Psoas muscle (tissue), 8 donors: ENCODE data around the gene CCDC70. TPM values are rescaled to one million over a fixed set of nuclear protein-coding genes. Genes with fewer than 3 reads are reported as not detected.

ENCODE experiments used
- ATAC-seq, 4 donors: fragments of 200-7000 bp; cut with Tn5 transposase; one replicate each; pipeline ENCODE4 v1.9.1; 2020; ENCODE audit warnings: moderate library complexity in 3 of 4, mild to moderate bottlenecking in 2 of 4
- DNase-seq, 2 donors: peaks; one replicate each; pipeline ENCODE4 v3.0.0-alpha.2; 2020
- H3K27ac ChIP-seq: fragments of 200-600 bp; one replicate; pipeline ENCODE4 v1.8.0; 2022
- H3K27me3 ChIP-seq, 3 donors: fragments of 200-600 bp in 1 of 3; one replicate each; pipeline versions ENCODE4 v1.6.1 to v1.8.0; 2013 to 2022; ENCODE audit warnings: low read length in 2 of 3, mild to moderate bottlenecking in 2 of 3, moderate library complexity in 1 of 3; ENCODE audit not compliant: insufficient read depth in 3 of 3
- H3K36me3 ChIP-seq, 2 donors: fragments of 200-600 bp in 1 of 2; one replicate each; pipeline versions ENCODE4 v1.6.1 to v1.8.0; 2013 to 2022; ENCODE audit warnings: low read depth in 1 of 2, mild to moderate bottlenecking in 1 of 2, moderate library complexity in 1 of 2; ENCODE audit not compliant: insufficient read depth in 1 of 2
- H3K4me1 ChIP-seq: fragments of 200-600 bp; one replicate; pipeline ENCODE4 v1.8.0; 2022
- H3K4me3 ChIP-seq: fragments of 200-600 bp; one replicate; pipeline ENCODE4 v1.8.0; 2022; ENCODE audit warnings: mild to moderate bottlenecking
- H3K9me3 ChIP-seq: fragments of 200-600 bp; one replicate; pipeline ENCODE4 v1.8.0; 2022
- WGBS, 3 donors: extraction: QIAGEN DNeasy Blood & Tissue Kit; methylation state at CpG; one replicate each; pipeline versions ENCODE4 v1.1.6 to v1.1.7; 2013; 5-methylcytosine and 5-hydroxymethylcytosine counted together
- intact Hi-C, 2 donors: fragments of 100-400 bp; cut with DNase I; formaldehyde crosslinking; loops; one replicate each; pipeline versions ENCODE4 v1.11.0 to v1.14.2; 2022
- polyA plus RNA-seq, 3 donors: library from polyadenylated mRNA; stranded (reverse); fragments of 200-250 nt; gene quantifications; one replicate each; pipeline ENCODE4 v1.2.3, GENCODE V29; 2013
- total RNA-seq, 4 donors: library from RNA; stranded (reverse); fragmentation: NEBNext Ultra II Directional in 2 of 4; extraction: Animal tissue kit (Norgen Biotek cat#: 25700) in 2 of 4; gene quantifications; one replicate each; pipeline versions ENCODE4 v1.2.1 to v1.2.4, GENCODE V29; 2021 to 2023
- TF ChIP-seq, protein P1 (sequence below): fragments of 200-600 bp; IDR thresholded peaks from one replicate; pipeline ENCODE4 v1.8.0; 2022; ENCODE audit warnings: antibody characterized with exemption
- donor health status: healthy with polysubstance abuse.
- donor health status: DM: no; HTN: no; CAD: no; lungs with moderate emphysema.
- donor health status: Bipolar disorder and iron deficiency.
- donor health status: healthy.
- donor health status: DM: yes; HTN: yes; CAD: no.
- donor health status: DM: no; HTN: no; CAD: no.
- donor health status: DM: no; HTN: no; CAD: no.
- donor health status: DM: yes; HTN: yes; CAD: no.

The CCDC70 gene
- total and polyA plus RNA-seq, 7 donors: not detected

- no peak for ATAC-seq
- 50 to 66% (median 55%) methylated on average over 4 of the region's 4 CpGs for WGBS, 3 donors
- H3K4me3 ChIP-seq: no peak overlapping the region
- TF ChIP-seq, protein P1, sequence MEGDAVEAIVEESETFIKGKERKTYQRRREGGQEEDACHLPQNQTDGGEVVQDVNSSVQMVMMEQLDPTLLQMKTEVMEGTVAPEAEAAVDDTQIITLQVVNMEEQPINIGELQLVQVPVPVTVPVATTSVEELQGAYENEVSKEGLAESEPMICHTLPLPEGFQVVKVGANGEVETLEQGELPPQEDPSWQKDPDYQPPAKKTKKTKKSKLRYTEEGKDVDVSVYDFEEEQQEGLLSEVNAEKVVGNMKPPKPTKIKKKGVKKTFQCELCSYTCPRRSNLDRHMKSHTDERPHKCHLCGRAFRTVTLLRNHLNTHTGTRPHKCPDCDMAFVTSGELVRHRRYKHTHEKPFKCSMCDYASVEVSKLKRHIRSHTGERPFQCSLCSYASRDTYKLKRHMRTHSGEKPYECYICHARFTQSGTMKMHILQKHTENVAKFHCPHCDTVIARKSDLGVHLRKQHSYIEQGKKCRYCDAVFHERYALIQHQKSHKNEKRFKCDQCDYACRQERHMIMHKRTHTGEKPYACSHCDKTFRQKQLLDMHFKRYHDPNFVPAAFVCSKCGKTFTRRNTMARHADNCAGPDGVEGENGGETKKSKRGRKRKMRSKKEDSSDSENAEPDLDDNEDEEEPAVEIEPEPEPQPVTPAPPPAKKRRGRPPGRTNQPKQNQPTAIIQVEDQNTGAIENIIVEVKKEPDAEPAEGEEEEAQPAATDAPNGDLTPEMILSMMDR: no peak
- intact Hi-C loops: no loop called here
- DNase-seq: no peak
- no peaks in the 10 kb centered on the region for H3K27me3 ChIP-seq
- H3K4me1 ChIP-seq: peaks cover 6% of the 10 kb centered on the region
- H3K27ac ChIP-seq: no peak overlapping the region
- H3K36me3 ChIP-seq: no peaks in the 10 kb centered on the region
- no peaks in the 10 kb centered on the region for H3K9me3 ChIP-seq
These were observed 34.5 kb upstream of the CCDC70 start for GRCh38 chr13:51827254-51827653.

DNA sequence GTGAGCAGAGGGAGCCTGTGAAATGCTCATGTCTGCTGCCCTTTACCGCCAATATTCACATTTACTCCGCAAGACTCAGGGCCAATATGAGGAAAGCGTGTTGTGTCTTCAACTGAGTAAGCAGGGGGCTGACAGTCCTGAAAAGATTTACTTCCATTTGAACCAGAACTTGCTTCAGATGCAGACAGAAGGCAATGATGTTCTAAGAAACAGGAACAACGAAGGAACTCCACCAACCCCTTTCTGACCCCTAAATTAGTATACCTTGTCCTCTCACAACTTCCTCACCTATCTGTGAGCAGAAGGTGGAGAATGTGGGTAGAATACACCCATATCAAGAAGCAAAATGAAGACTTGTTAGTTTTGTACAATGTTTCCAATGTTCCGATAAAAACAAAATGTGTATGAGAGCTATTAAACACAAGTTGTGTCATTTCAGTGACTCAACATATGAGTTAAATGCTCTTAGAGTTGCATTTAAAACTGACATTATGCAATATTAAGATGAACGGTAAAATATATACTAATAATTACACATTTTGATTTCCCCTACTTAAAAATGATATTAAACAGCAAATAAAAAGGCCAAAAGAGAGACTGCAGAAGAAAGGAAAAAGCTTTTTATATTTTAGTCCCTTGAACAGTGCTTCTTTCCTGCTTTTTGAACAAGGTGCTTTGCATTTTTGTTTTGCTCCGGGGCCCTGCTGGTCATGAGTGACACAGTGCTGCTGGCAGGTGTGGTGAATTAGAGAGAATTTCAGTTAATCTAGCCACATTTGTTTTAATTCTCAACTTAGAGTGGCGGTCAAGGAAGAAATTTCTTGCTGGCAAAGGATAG, 32.8 kb upstream of the CCDC70 start:
- WGBS, 3 donors: 85 to 88% (median 88%) methylated on average over 8 of the region's 8 CpGs
- H3K36me3 ChIP-seq: no peaks in the 10 kb centered on the region
- ATAC-seq (no peak), DNase-seq (no peak)
- no peak overlapping the region for H3K27ac ChIP-seq
- H3K9me3 ChIP-seq: no peaks in the 10 kb centered on the region
- intact Hi-C loops: no loop called here
- H3K4me3 ChIP-seq: no peak overlapping the region
- H3K4me1 ChIP-seq: peaks cover 6% of the 10 kb centered on the region
- TF ChIP-seq, protein P1: no peak
- no peaks in the 10 kb centered on the region for H3K27me3 ChIP-seq

GRCh38 chr13:51829568-51829899, 32.2 kb upstream of the CCDC70 start:
- Histone ChIP-seq H3K36me3 (no peaks in the 10 kb centered on the region), H3K27me3 (no peaks in the 10 kb centered on the region), H3K9me3 (no peaks in the 10 kb centered on the region), H3K4me3 (no peak overlapping the region), H3K27ac (no peak overlapping the region), H3K4me1 (peaks cover 6% of the 10 kb centered on the region)
- intact Hi-C loops: no loop called here
- WGBS, 3 donors: 49 to 73% (median 60%) methylated on average over 2 of the region's 2 CpGs
- TF ChIP-seq, protein P1: no peak
- no peak for DNase-seq
- no peak for ATAC-seq

GRCh38 chr13:51831519-51831918, 30.2 kb upstream of the CCDC70 start:
- DNase-seq (no peak), ATAC-seq (no peak)
- H3K9me3 ChIP-seq: no peaks in the 10 kb centered on the region
- no peaks in the 10 kb centered on the region for H3K36me3 ChIP-seq
- TF ChIP-seq, protein P1: no peak
- 91 to 98% (median 95%) methylated on average over 5 of the region's 5 CpGs for WGBS, 3 donors
- H3K27me3 ChIP-seq: no peaks in the 10 kb centered on the region
- H3K27ac ChIP-seq: no peak overlapping the region
- peaks cover 6% of the 10 kb centered on the region for H3K4me1 ChIP-seq
- H3K4me3 ChIP-seq: no peak overlapping the region
- intact Hi-C loops: no loop called here
